Superior temporal gyrus (tissue), 1 donor: ENCODE measurements around the gene SLC66A2.
"Not testable (repeated sequence)": the region's sequence is repeated elsewhere in the genome, so short reads cannot be mapped to it uniquely, and the experiment has no call there.

ENCODE experiments used
- DNase-seq: peaks from one replicate; pipeline ENCODE4 v3.0.0-alpha.2; 2016; ENCODE audit errors: extremely low spot score

The SLC66A2 gene

GRCh38 chr18:79879566-79879965, 71.9 kb downstream of the SLC66A2 start:
- DNase-seq, result no peak

DNA sequence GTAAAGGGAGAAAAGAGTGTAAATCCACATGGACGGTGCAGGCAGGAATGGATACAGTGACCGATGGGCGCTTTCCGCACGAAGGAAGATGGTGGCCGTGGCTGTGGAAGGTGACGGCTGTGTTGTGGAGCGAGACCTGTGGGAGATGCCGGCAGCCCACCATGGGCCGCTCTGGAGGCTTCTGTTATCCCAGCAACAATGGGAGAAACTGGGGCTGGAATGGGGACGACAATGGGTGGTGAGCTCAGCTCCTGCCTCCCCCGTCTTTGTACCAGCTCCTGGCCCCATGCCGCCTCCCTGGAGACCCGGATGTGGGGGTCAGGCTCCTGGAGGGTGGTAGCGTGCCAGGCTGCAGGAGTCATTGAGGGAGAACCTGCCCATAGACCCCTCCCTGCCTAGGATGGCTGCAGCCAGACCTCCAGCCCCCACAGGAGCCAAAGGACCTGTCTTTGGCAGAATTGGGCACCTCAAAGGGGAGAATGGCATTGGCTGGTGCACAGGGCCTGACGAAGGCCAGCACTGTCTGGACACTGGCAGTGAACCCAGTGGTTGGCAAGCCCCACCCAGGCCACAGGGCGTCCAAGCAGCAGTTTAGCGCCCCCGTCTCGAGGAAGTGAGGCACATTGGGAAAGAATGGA, 72.6 kb downstream of the SLC66A2 start:
- DNase-seq, result no peak

DNA sequence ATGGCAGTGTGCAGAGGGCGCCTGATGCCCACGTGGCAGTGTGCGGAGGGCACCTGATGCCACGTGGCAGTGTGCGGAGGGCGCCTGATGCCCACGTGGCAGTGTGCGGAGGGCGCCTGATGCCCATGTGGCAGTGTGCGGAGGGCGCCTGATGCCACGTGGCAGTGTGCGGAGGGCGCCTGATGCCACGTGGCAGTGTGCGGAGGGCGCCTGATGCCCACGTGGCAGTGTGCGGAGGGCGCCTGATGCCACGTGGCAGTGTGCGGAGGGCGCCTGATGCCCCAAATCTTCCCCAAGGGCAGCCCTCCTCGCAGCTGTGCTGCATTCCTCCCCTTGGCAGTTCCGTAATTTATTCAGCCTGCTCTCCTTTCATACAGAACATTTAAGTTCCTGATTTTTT, 73.2 kb downstream of the SLC66A2 start:
- not testable (repeated sequence) for DNase-seq

- no peak for DNase-seq
These were observed 74.0 kb downstream of the SLC66A2 start for GRCh38 chr18:79877163-79878091.

GRCh38 chr18:79876497-79876896, 75.0 kb downstream of the SLC66A2 start:
- DNase-seq, result no peak

DNA sequence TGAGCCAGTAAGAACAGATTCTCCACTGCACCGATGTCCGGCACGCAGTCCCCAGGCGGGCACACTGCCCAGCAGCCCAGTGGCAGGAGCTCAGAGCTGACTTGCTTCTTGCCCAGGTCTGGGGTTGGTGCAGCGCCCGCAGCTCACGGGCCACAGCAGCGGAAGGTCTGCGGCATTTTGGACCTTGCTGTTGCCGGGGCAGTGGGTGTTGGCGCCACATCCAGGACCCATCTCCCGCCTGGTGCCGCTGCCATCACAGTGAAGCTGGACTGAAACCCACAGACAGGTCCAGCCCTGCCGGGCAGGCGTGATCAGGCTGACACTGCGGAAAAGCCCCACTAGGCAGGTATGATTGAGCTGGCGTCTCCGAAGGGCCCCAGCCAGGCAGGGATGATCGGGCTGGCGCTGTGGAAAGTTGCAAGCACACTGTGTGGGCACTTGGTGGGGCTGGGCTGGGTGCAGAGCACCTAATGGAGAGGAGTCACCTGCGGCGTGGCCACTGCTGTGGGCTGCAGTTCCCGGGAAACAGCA, 75.5 kb downstream of the SLC66A2 start:
- DNase-seq, result no peak

- DNase-seq, result no peak
These were observed 75.9 kb downstream of the SLC66A2 start for GRCh38 chr18:79875531-79875919.

DNA sequence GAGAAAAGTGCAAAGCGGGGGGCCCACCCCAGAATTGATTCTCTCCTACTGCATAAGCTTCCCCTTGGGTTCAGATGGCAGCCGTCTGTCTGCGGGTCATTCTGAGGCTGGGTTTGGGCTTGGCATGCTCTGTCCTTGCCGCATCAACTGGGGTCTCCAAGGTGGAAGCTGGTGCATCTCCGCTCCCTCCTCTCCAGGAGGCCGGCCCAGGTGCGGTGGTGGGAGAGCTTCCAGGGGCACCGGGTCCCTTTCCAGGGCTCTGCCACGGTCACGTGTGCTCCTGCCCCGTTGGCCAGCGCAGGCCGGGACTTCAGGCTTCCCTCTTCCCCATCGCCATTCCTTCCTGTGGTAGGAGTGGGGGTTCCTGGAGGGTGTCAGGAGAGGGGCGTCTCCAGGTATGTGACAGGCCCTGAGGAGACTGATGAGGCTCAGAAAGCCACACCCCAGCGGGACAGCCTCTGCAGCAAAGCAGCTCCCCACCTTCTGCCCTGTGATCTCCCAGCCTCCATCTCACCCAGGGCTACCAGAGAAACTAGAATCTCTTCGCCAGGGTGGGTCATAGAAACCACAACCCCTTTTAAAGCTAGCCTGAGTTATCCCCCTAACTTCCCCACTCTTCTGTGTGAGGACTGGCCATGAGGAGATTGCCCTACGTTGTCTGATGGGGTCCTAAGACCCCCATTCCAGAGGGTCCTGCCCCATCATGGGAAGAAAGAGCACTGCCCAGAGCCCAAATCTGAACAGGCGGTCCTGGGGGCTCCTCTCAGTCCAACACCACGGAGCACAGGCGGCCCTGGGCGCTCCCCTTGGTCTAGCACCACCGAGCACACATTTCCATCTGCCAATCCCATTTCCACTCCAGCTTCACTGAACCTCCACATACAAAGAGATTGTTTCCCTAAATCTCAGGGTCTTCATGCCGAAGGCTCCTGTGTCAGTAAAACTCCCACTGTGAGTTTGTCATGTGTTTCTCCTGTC, 76.6 kb downstream of the SLC66A2 start:
- DNase-seq, result no peak

DNA sequence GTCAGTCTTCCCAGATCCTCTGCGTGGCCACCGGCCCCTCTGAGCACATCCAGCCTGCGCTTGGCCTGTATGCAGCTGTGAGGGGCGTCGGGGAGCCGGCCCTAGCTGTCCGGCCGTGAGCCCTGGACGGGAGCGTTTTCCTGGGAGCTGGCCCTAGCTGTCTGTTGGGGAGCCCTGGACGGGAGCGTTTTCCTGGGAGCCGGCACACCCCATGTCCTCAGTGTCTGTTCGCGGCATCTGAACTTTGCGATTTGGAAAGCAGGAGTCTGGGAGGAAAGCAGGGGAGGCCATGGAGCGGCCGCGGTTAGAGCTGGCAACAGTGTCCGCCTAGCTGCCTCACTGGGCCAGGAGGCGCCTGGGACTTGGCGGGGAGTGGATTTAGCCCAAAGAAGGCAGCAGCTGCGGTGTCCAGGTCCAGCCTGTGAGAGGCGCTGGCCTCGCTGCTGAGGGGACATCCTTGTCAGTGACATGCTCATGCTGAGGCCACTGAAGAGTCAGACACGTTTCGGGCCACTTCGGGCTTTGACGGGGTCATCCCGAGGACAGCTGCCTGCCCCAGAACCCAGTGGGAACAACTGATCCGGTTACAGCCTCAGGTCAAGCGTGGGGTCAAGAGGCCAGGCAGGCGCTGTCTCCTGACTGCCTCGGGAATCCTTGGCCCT, 77.9 kb downstream of the SLC66A2 start:
- no peak for DNase-seq

DNA sequence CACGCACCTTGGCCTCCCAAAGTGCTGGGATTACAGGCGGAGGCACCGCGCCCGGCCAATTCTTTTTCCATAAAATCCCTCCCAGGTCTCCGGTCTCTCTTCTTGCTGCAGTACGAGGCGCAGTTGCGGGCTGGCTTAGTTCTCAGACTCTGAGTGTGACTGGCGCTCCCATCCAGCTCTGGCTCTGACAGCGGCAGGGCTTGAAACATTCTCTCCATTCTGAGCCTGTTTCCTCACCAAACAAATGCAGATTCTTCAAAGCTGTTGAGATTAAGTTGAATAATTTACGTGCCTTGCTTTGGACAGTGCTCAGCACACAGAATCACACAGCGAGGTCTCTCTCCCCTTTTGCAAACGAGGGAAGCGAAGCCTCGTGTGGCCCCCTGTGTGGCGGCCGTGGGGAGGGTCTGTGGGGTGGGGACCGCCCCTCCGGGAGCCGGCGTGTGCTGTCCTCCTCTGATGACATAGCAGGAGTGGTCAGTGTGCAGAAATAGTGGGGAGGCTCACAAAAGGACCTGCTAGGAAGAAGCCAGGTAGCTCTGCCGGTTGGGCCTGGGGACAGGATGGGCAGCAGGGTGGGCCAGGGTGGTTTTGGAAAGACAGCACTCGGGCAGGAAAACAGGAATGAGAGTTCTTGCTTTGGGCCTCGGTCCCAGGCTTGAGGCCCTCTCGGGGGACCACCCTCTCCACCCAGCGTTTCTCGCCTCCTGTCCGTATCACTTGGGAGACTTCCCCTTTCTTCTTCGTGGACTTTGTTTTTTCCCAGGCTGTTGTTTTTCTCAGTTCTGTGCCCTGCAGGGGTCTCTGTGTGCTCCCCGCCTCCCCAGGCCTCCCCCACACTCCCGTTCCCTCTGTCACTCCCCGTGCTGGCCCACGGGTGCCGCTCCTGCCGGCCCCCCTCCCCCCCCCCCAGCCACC, 78.7 kb downstream of the SLC66A2 start:
- no peak for DNase-seq

DNA sequence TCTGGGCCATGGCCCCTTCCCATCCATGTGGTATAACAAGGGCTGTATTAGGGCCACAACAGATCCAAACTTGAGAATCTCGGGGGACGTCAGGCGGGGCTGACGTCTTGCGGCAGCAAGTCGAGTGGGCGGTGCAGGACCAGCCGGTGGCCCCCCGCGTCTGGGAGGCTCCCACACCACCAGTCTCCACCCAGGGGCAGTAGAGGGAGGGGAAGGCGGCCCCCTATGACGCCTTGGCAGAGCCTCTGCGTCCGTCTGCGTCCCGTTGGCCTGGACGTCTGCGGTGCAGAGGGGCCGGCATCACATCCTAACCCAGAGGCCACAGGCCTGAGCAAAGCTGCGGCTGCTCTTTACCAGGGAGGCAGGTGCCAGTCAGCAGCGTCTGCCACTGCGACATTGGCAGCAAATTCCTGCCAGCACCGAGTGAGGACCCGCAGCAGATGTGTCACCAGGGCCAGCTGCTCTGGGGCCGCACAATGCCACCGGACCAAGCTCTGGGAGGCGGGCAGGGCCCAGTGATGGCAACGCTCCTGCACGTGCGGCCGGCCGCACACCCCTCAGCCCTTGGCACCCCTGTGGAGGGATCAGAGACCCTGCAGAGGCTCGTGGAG, 79.9 kb downstream of the SLC66A2 start:
- no peak for DNase-seq

DNA sequence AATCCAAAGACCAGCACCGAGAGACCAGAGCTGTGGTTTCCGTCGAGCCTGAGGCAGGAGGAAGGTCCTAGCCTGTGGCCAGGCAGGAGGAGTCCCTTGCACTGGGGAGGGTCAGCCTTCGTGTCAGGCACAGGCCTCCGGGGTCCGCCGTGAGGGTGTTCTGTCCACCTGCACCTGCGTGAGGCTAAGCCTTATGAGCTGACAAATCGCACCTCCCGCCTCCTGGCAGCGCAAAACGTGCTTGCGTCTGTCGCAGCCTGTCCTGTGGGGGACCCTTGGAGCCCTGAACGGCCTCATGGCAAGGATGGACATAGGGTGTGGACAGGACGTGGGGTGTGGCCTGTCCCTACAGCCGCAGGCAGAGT, 80.4 kb downstream of the SLC66A2 start:
- DNase-seq, result no peak

DNA sequence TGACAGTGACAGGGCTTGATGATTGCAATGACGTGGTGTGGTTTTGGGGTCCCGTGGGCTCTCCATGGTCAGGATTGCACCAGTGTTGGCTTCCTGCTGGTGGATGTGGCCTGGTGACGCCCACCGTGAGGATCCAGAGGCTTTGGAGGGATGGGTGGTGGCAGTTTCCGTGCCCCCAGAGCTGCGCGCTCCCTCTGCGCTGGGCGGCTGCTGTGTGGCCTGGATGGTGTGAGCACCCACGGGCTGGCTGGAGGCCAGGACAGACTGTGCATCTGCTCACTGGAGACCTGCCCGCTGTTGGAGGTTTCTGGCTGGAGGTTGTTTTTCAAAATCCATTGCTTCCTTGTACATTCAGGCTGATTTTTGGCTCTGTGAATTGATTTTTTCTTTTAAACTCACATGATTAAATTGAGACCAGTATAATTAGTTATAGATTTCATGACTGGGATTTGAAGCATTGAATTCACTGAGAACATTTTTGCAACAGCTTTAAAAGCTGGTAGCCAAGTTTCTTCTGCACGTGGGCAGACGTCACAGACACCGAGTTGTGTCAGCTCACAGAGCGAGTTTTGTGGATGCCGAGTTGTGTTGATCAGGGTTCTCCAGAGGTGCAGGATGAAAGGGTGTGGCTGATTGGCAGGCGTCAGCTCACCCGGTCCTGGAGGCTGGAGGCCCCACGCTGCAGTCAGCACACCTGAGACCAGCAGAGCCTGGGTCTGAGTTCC, 81.0 kb downstream of the SLC66A2 start:
- DNase-seq, result peak; percentile 50

- DNase-seq, result no peak
These were observed 81.7 kb downstream of the SLC66A2 start for GRCh38 chr18:79869591-79870300.

DNA sequence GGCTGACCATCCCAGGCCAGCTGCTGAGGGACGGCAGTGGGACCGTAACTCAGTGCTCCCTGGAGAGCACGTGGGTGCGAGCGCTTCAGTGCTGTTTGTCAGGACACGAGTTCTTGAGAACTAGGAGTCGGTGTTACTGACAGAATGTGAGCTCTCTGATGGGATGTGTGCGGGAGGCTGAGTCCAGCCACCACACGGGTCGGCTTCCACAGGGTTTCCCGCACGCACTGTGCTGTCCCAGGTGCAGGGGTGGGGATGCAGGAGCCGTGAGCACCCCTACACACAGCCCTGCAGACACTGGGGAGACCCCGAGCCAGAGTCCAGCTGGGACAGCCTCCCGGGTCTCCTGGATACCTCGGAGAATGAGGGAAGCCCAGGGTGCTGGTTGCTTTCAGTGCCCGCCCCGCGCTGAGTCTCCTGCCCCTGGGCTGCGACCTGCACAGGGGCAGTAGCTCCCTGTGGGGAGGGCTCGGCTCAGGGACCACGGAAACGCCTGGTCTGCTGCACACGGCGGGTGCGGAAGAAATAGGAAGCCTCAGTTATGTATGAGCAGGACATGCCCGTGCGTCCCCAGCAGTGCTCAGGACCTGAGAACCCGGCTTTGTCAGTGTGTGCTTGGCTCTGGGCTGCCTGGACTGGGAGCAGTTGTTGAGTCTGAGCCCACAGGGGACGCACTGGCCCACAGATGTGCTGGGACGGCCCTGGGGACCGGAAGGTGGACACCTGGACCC, 82.5 kb downstream of the SLC66A2 start:
- DNase-seq, result no peak

DNA sequence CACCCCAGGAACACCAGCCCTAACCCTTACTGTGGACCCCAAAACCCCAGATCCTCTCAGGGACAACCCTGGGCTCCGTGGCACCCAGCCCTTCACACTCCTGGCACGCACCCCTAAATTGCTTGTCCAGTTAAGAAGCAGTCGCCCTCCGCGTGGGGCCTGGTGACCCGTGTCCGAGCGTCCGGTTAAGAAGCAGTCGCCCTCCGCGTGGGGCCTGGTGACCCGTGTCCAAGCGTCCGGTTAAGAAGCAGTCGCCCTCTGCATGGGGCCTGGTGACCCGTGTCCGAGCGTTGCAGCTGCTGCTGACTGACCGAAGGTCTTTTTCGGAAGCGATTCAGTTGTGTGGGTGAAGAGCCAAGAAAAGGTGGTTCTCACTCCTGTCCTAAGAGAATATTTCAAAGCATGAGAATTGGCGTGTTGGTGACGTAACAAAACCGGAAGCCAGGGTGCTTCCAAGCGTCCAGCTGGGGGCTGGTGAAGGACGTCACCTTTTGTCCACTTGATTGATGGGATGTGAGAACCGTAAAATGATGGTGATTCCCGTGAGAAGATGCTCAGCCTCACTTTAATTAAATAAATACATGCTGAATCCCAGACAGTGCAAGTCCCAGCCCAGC, 83.2 kb downstream of the SLC66A2 start:
- no peak for DNase-seq

GRCh38 chr18:79867666-79868065, 83.8 kb downstream of the SLC66A2 start:
- DNase-seq, result no peak
